ENCODE results near the gene CBLN2.

The CBLN2 gene

GRCh38 chr18:72542342-72542741 lies 1.8 kb downstream of the CBLN2 start:
- Histone ChIP-seq H3K4me1 (peaks cover 0 to 28% (median 12%) of the 10 kb centered on the region in 4 donors), H3K27me3 (peaks cover 0 to 34% of the 10 kb centered on the region in 2 donors), H3K27ac (no peak overlapping the region), H3K9me3 (no peaks in the 10 kb centered on the region), H3K4me3 (no peak overlapping the region), H3K36me3 (no peaks in the 10 kb centered on the region)
- intact Hi-C loops (cut with DNase I; ENCODE audit: low total_unique reads) = no loop called here
- no peak for TF ChIP-seq CTCF (IDR thresholded peaks at IDR 0.05)
- no peak for DNase-seq

- no peak for DNase-seq
- H3K4me1 ChIP-seq = peaks cover 0 to 28% (median 12%) of the 10 kb centered on the region in 4 donors
- no peak overlapping the region for H3K4me3 ChIP-seq
- H3K9me3 ChIP-seq = no peaks in the 10 kb centered on the region
- peaks cover 0 to 34% of the 10 kb centered on the region in 2 donors for H3K27me3 ChIP-seq
- TF ChIP-seq CTCF (IDR thresholded peaks at IDR 0.05) = no peak
- H3K36me3 ChIP-seq = no peaks in the 10 kb centered on the region
- H3K27ac ChIP-seq = no peak overlapping the region
- intact Hi-C loops (cut with DNase I; ENCODE audit: low total_unique reads) = no loop called here
These were observed 2.2 kb downstream of the CBLN2 start for GRCh38 chr18:72541871-72542332.

- Histone ChIP-seq H3K4me3 (no peak overlapping the region), H3K27me3 (peaks cover 0 to 34% of the 10 kb centered on the region in 2 donors), H3K9me3 (no peaks in the 10 kb centered on the region), H3K4me1 (peaks cover 0 to 28% (median 12%) of the 10 kb centered on the region in 4 donors), H3K36me3 (no peaks in the 10 kb centered on the region), H3K27ac (no peak overlapping the region)
- no peak for DNase-seq
- TF ChIP-seq CTCF (IDR thresholded peaks at IDR 0.05) = no peak
- intact Hi-C loops (cut with DNase I; ENCODE audit: low total_unique reads) = no loop called here
These were observed 4.2 kb downstream of the CBLN2 start for GRCh38 chr18:72539901-72540300.

GRCh38 chr18:72530622-72531021 lies 13.5 kb downstream of the CBLN2 start:
- Histone ChIP-seq H3K4me3 (no peak overlapping the region), H3K4me1 (no peaks in the 10 kb centered on the region), H3K9me3 (no peaks in the 10 kb centered on the region), H3K27me3 (no peaks in the 10 kb centered on the region), H3K36me3 (no peaks in the 10 kb centered on the region), H3K27ac (no peak overlapping the region)
- no peak for TF ChIP-seq CTCF (IDR thresholded peaks at IDR 0.05)
- intact Hi-C loops (cut with DNase I; ENCODE audit: low total_unique reads) = no loop called here
- DNase-seq = no peak

- H3K4me1 ChIP-seq = no peaks in the 10 kb centered on the region
- intact Hi-C loops (cut with DNase I; ENCODE audit: low total_unique reads) = no loop called here
These were observed 39.3 kb downstream of the CBLN2 start for GRCh38 chr18:72504866-72505265.

More at GRCh38 chr18:72504866-72505265, 39.3 kb downstream of the CBLN2 start:
- TF ChIP-seq CTCF (IDR thresholded peaks at IDR 0.05) = no peak
- Histone ChIP-seq H3K27ac (no peak overlapping the region), H3K9me3 (no peaks in the 10 kb centered on the region), H3K4me3 (no peak overlapping the region), H3K36me3 (no peaks in the 10 kb centered on the region), H3K27me3 (no peaks in the 10 kb centered on the region)
- DNase-seq = no peak

Data from tibial artery (tissue), 4 donors.